Measurements from ENCODE around the gene L3MBTL4. TPM values are rescaled to one million over a fixed set of nuclear protein-coding genes. Genes with fewer than 3 reads are reported as not detected.

The L3MBTL4 gene
- total and polyA plus RNA-seq, 4 donors: 2.3 to 15.0 (median 5.0) TPM

- TF ChIP-seq RAD21 (IDR thresholded peaks at IDR 0.05) (no peak), TAF1 (conservative IDR thresholded peaks at IDR 0.05) (no peak), NR2F2 (IDR thresholded peaks at IDR 0.05) (no peak), FOXA2 (IDR thresholded peaks at IDR 0.05) (no peak), HNF4A (conservative IDR thresholded peaks at IDR 0.05) (no peak)
- TF ChIP-seq, protein P1, sequence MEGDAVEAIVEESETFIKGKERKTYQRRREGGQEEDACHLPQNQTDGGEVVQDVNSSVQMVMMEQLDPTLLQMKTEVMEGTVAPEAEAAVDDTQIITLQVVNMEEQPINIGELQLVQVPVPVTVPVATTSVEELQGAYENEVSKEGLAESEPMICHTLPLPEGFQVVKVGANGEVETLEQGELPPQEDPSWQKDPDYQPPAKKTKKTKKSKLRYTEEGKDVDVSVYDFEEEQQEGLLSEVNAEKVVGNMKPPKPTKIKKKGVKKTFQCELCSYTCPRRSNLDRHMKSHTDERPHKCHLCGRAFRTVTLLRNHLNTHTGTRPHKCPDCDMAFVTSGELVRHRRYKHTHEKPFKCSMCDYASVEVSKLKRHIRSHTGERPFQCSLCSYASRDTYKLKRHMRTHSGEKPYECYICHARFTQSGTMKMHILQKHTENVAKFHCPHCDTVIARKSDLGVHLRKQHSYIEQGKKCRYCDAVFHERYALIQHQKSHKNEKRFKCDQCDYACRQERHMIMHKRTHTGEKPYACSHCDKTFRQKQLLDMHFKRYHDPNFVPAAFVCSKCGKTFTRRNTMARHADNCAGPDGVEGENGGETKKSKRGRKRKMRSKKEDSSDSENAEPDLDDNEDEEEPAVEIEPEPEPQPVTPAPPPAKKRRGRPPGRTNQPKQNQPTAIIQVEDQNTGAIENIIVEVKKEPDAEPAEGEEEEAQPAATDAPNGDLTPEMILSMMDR (IDR thresholded peaks at IDR 0.05; ENCODE audit: low read depth, low read length, missing input control): no peak
- TF ChIP-seq, protein P2, sequence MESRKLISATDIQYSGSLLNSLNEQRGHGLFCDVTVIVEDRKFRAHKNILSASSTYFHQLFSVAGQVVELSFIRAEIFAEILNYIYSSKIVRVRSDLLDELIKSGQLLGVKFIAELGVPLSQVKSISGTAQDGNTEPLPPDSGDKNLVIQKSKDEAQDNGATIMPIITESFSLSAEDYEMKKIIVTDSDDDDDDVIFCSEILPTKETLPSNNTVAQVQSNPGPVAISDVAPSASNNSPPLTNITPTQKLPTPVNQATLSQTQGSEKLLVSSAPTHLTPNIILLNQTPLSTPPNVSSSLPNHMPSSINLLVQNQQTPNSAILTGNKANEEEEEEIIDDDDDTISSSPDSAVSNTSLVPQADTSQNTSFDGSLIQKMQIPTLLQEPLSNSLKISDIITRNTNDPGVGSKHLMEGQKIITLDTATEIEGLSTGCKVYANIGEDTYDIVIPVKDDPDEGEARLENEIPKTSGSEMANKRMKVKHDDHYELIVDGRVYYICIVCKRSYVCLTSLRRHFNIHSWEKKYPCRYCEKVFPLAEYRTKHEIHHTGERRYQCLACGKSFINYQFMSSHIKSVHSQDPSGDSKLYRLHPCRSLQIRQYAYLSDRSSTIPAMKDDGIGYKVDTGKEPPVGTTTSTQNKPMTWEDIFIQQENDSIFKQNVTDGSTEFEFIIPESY (IDR thresholded peaks at IDR 0.05): no peak
- TF ChIP-seq, protein P3, sequence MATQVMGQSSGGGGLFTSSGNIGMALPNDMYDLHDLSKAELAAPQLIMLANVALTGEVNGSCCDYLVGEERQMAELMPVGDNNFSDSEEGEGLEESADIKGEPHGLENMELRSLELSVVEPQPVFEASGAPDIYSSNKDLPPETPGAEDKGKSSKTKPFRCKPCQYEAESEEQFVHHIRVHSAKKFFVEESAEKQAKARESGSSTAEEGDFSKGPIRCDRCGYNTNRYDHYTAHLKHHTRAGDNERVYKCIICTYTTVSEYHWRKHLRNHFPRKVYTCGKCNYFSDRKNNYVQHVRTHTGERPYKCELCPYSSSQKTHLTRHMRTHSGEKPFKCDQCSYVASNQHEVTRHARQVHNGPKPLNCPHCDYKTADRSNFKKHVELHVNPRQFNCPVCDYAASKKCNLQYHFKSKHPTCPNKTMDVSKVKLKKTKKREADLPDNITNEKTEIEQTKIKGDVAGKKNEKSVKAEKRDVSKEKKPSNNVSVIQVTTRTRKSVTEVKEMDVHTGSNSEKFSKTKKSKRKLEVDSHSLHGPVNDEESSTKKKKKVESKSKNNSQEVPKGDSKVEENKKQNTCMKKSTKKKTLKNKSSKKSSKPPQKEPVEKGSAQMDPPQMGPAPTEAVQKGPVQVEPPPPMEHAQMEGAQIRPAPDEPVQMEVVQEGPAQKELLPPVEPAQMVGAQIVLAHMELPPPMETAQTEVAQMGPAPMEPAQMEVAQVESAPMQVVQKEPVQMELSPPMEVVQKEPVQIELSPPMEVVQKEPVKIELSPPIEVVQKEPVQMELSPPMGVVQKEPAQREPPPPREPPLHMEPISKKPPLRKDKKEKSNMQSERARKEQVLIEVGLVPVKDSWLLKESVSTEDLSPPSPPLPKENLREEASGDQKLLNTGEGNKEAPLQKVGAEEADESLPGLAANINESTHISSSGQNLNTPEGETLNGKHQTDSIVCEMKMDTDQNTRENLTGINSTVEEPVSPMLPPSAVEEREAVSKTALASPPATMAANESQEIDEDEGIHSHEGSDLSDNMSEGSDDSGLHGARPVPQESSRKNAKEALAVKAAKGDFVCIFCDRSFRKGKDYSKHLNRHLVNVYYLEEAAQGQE (IDR thresholded peaks at IDR 0.05): no peak
- no peaks in the 10 kb centered on the region for H3K9me3 ChIP-seq (ENCODE audit: control insufficient read depth in 4 of 4, low read length in 3 of 4)
- no peak overlapping the region for H3K27ac ChIP-seq (ENCODE audit: low read depth in 1 of 2, low read length in 2 of 2)
- no peaks in the 10 kb centered on the region for H3K36me3 ChIP-seq (ENCODE audit: control insufficient read depth in 4 of 4, insufficient read depth in 3 of 4, low read depth in 1 of 4, low read length in 3 of 4)
- H3K4me3 ChIP-seq (ENCODE audit: low read depth in 1 of 3, low read length in 3 of 3): no peak overlapping the region
- no peak overlapping the region for H3K9ac ChIP-seq (ENCODE audit: low read depth in 1 of 2, low read length in 2 of 2)
- DNase-seq (ENCODE audit: low spot score): no peak
- peaks cover 0 to 4% (median 2%) of the 10 kb centered on the region in 4 donors for H3K4me1 ChIP-seq (ENCODE audit: control insufficient read depth in 4 of 4, insufficient read depth in 4 of 4, low read length in 3 of 4)
- H3K27me3 ChIP-seq (ENCODE audit: control insufficient read depth in 4 of 4, insufficient read depth in 4 of 4, low read length in 3 of 4): no peaks in the 10 kb centered on the region
Observed at GRCh38 chr18:6341709-6342108, 73.0 kb downstream of the L3MBTL4 start.

GRCh38 chr18:6341303-6341702 lies 73.4 kb downstream of the L3MBTL4 start:
- Histone ChIP-seq H3K36me3 (ENCODE audit: control insufficient read depth in 4 of 4, insufficient read depth in 3 of 4, low read depth in 1 of 4, low read length in 3 of 4) (no peaks in the 10 kb centered on the region), H3K9me3 (ENCODE audit: control insufficient read depth in 4 of 4, low read length in 3 of 4) (no peaks in the 10 kb centered on the region), H3K27me3 (ENCODE audit: control insufficient read depth in 4 of 4, insufficient read depth in 4 of 4, low read length in 3 of 4) (no peaks in the 10 kb centered on the region), H3K4me3 (ENCODE audit: low read depth in 1 of 3, low read length in 3 of 3) (no peak overlapping the region), H3K4me1 (ENCODE audit: control insufficient read depth in 4 of 4, insufficient read depth in 4 of 4, low read length in 3 of 4) (peaks cover 0 to 4% (median 2%) of the 10 kb centered on the region in 4 donors), H3K9ac (ENCODE audit: low read depth in 1 of 2, low read length in 2 of 2) (no peak overlapping the region), H3K27ac (ENCODE audit: low read depth in 1 of 2, low read length in 2 of 2) (no peak overlapping the region)
- no peak for DNase-seq (ENCODE audit: low spot score)
- TF ChIP-seq SP1 (IDR thresholded peaks at IDR 0.05) (no peak), FOXA2 (IDR thresholded peaks at IDR 0.05) (no peak), GABPA (IDR thresholded peaks at IDR 0.05 in 1 of 2, conservative IDR thresholded peaks at IDR 0.05 in 1 of 2) (no peak), RAD21 (IDR thresholded peaks at IDR 0.05) (no peak), FOXA1 (IDR thresholded peaks at IDR 0.05) (no peak), JUND (IDR thresholded peaks at IDR 0.05) (no peak)
- TF ChIP-seq, protein P1 (IDR thresholded peaks at IDR 0.05; ENCODE audit: low read depth, low read length, missing input control): no peak
- TF ChIP-seq, protein P3 (IDR thresholded peaks at IDR 0.05): no peak
- TF ChIP-seq, protein P4, sequence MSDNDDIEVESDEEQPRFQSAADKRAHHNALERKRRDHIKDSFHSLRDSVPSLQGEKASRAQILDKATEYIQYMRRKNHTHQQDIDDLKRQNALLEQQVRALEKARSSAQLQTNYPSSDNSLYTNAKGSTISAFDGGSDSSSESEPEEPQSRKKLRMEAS (IDR thresholded peaks at IDR 0.05): no peak

All from liver (tissue), 9 donors.